Upper lobe of left lung (tissue), 4 donors: ENCODE results near the gene CYLD.

ENCODE experiments used
- CTCF ChIP-seq, 6 experiments: fragments of 450-650 bp in 4 of 6; fragments of 200-600 bp in 2 of 6; sonication (generic) in 2 of 6; IDR thresholded peaks; one replicate each; pipeline ENCODE4 v1.5.1; 2016 to 2019; ENCODE audit warnings: antibody characterized with exemption in 6 of 6
- EP300 ChIP-seq, 4 donors: sonication (generic); formaldehyde crosslinking; IDR thresholded peaks; one replicate each; pipeline ENCODE4 v1.5.1; 2017; ENCODE audit warnings: antibody characterized with exemption in 4 of 4, control low read depth in 2 of 4
- POLR2A ChIP-seq, 4 donors: fragments of 450-650 bp; IDR thresholded peaks; one replicate each; pipeline ENCODE4 v1.5.1; 2016 to 2017; ENCODE audit warnings: antibody characterized with exemption in 4 of 4, mild to moderate bottlenecking in 2 of 4
- POLR2AphosphoS5 ChIP-seq, 2 donors: sonication (generic); formaldehyde crosslinking; IDR thresholded peaks; one replicate each; pipeline ENCODE4 v1.5.1; 2017; ENCODE audit warnings: antibody characterized with exemption in 2 of 2

- TF ChIP-seq CTCF (IDR thresholded peaks at IDR 0.05) = no peak
- TF ChIP-seq POLR2A (IDR thresholded peaks at IDR 0.05) = no peak
- no peak for TF ChIP-seq EP300 (IDR thresholded peaks at IDR 0.05)
- no peak for TF ChIP-seq POLR2AphosphoS5 (IDR thresholded peaks at IDR 0.05)
These were observed 39.6 kb downstream of the CYLD start for GRCh38 chr16:50781518-50781917.
